ENCODE results near the gene GRIN2D. TPM values are rescaled to one million over a fixed set of nuclear protein-coding genes. Genes with fewer than 3 reads are reported as not detected.
"Not testable (repeated sequence)": the region's sequence is repeated elsewhere in the genome, so short reads cannot be mapped to it uniquely, and the experiment has no call there.

The GRIN2D gene
- total RNA-seq, 1 donor from 2014 or later, result 0.16 TPM

GRCh38 chr19:48362716-48363499, 30.6 kb upstream of the GRIN2D start:
- Mint-ChIP-seq H3K4me1 (ENCODE audit: low read depth) (peaks cover 6% of the 10 kb centered on the region), H3K9me3 (no peaks in the 10 kb centered on the region), H3K36me3 (ENCODE audit: low read depth) (peaks cover 7% of the 10 kb centered on the region), H3K4me3 (peak overlapping the region; percentile 85), H3K27ac (peak overlapping the region; percentile 87), H3K27me3 (ENCODE audit: insufficient read depth) (no peaks in the 10 kb centered on the region)
- intact Hi-C loops (cut with micrococcal nuclease), result loop anchor here (1.0 to 10.0 kb wide), 7 partner anchors 52 to 1279 kb away; partner anchors contain the start of genes GYS1, NAPA, RPL18 and RRAS
- DNase-seq (ENCODE audit: low spot score), result peak; percentile 86

GRCh38 chr19:48363500-48363809, 30.0 kb upstream of the GRIN2D start:
- intact Hi-C loops (cut with micrococcal nuclease), result loop anchor here (1.0 to 10.0 kb wide), 7 partner anchors 52 to 1279 kb away; partner anchors contain the start of genes GYS1, NAPA, RPL18 and RRAS
- H3K27me3 Mint-ChIP-seq (ENCODE audit: insufficient read depth), result no peaks in the 10 kb centered on the region

GRCh38 chr19:48363810-48364597, 29.5 kb upstream of the GRIN2D start, which contains the start of the genes SYNGR4 and TMEM143:
Gene SYNGR4 (plus strand): TSS chr19:48364367. CDS start chr19:48365843, 1,476 bp downstream.
Gene TMEM143 (minus strand): TSS chr19:48363940. CDS start chr19:48363920, 20 bp downstream.
- Mint-ChIP-seq H3K27me3 (ENCODE audit: insufficient read depth) (no peaks in the 10 kb centered on the region), H3K4me1 (ENCODE audit: low read depth) (peaks cover 6% of the 10 kb centered on the region), H3K9me3 (no peaks in the 10 kb centered on the region), H3K36me3 (ENCODE audit: low read depth) (peaks cover 4% of the 10 kb centered on the region), H3K4me3 (peak within 1 kb of the TSS; percentile 85), H3K27ac (peak within 1 kb of the TSS; percentile 87)
- intact Hi-C loops (cut with micrococcal nuclease), result loop anchor here (1.0 to 10.0 kb wide), 17 partner anchors 27 to 1278 kb away; partner anchors contain the start of genes CYTH2, DBP, GRWD1 and GYS1
- peak; percentile 98 for DNase-seq (ENCODE audit: low spot score)

More at GRCh38 chr19:48363500-48363809, 30.0 kb upstream of the GRIN2D start:
- no peaks in the 10 kb centered on the region for H3K9me3 Mint-ChIP-seq
- H3K4me1 Mint-ChIP-seq (ENCODE audit: low read depth), result peaks cover 6% of the 10 kb centered on the region
- H3K4me3 Mint-ChIP-seq, result peak overlapping the region; percentile 85
- H3K36me3 Mint-ChIP-seq (ENCODE audit: low read depth), result peaks cover 5% of the 10 kb centered on the region
- peak overlapping the region; percentile 87 for H3K27ac Mint-ChIP-seq
- no peak for DNase-seq (ENCODE audit: low spot score)

- no peaks in the 10 kb centered on the region for H3K9me3 Mint-ChIP-seq
- DNase-seq (ENCODE audit: low spot score), result no peak
- intact Hi-C loops (cut with micrococcal nuclease), result loop anchor here (1.0 to 10.0 kb wide), 13 partner anchors 27 to 1278 kb away; partner anchors contain the start of genes CYTH2, DBP, GRWD1 and KDELR1
- H3K27ac Mint-ChIP-seq, result peak overlapping the region; percentile 87
- H3K4me3 Mint-ChIP-seq, result peak overlapping the region; percentile 85
- peaks cover 6% of the 10 kb centered on the region for H3K4me1 Mint-ChIP-seq (ENCODE audit: low read depth)
- H3K36me3 Mint-ChIP-seq (ENCODE audit: low read depth), result peaks cover 4% of the 10 kb centered on the region
- no peaks in the 10 kb centered on the region for H3K27me3 Mint-ChIP-seq (ENCODE audit: insufficient read depth)
These were observed 28.7 kb upstream of the GRIN2D start for GRCh38 chr19:48364598-48365348.

GRCh38 chr19:48365602-48366001, 27.9 kb upstream of the GRIN2D start:
- DNase-seq (ENCODE audit: low spot score), result no peak
- H3K36me3 Mint-ChIP-seq (ENCODE audit: low read depth), result peaks cover 4% of the 10 kb centered on the region
- no peaks in the 10 kb centered on the region for H3K9me3 Mint-ChIP-seq
- H3K27me3 Mint-ChIP-seq (ENCODE audit: insufficient read depth), result no peaks in the 10 kb centered on the region
- no peak overlapping the region for H3K4me3 Mint-ChIP-seq
- H3K4me1 Mint-ChIP-seq (ENCODE audit: low read depth), result peaks cover 6% of the 10 kb centered on the region
- intact Hi-C loops (cut with micrococcal nuclease), result loop anchor here (2.0 to 10.0 kb wide), 3 partner anchors 33 to 851 kb away; partner anchors contain the start of genes DBP and NAPA
- H3K27ac Mint-ChIP-seq, result no peak overlapping the region

GRCh38 chr19:48367855-48368254, 25.6 kb upstream of the GRIN2D start:
- Mint-ChIP-seq H3K27me3 (ENCODE audit: insufficient read depth) (no peaks in the 10 kb centered on the region), H3K4me1 (ENCODE audit: low read depth) (peaks cover 2% of the 10 kb centered on the region), H3K4me3 (no peak overlapping the region), H3K36me3 (ENCODE audit: low read depth) (no peaks in the 10 kb centered on the region), H3K9me3 (no peaks in the 10 kb centered on the region), H3K27ac (no peak overlapping the region)
- DNase-seq (ENCODE audit: low spot score), result no peak
- intact Hi-C loops (cut with micrococcal nuclease), result loop anchor here (10.0 kb wide), 1 partner anchor 853 kb away; the partner anchor contains the start of gene NAPA

- no peaks in the 10 kb centered on the region for H3K27me3 Mint-ChIP-seq (ENCODE audit: insufficient read depth)
- no peak overlapping the region for H3K4me3 Mint-ChIP-seq
- no peaks in the 10 kb centered on the region for H3K9me3 Mint-ChIP-seq
- H3K4me1 Mint-ChIP-seq (ENCODE audit: low read depth), result no peaks in the 10 kb centered on the region
- DNase-seq (ENCODE audit: low spot score), result no peak
- H3K27ac Mint-ChIP-seq, result no peak overlapping the region
- H3K36me3 Mint-ChIP-seq (ENCODE audit: low read depth), result no peaks in the 10 kb centered on the region
- intact Hi-C loops (cut with micrococcal nuclease), result loop anchor here (10.0 kb wide), 1 partner anchor 854 kb away; the partner anchor contains the start of gene NAPA
These were observed 24.5 kb upstream of the GRIN2D start for GRCh38 chr19:48368936-48369335.

- Mint-ChIP-seq H3K36me3 (ENCODE audit: low read depth) (no peaks in the 10 kb centered on the region), H3K9me3 (no peaks in the 10 kb centered on the region), H3K4me1 (ENCODE audit: low read depth) (no peaks in the 10 kb centered on the region), H3K4me3 (no peak overlapping the region), H3K27me3 (ENCODE audit: insufficient read depth) (no peaks in the 10 kb centered on the region), H3K27ac (no peak overlapping the region)
- intact Hi-C loops (cut with micrococcal nuclease), result no loop called here
- DNase-seq (ENCODE audit: low spot score), result no peak
These were observed 22.5 kb upstream of the GRIN2D start for GRCh38 chr19:48370955-48371354.

GRCh38 chr19:48371367-48371766, 22.1 kb upstream of the GRIN2D start:
- Mint-ChIP-seq H3K27ac (no peak overlapping the region), H3K27me3 (ENCODE audit: insufficient read depth) (no peaks in the 10 kb centered on the region)

GRCh38 chr19:48371771-48372170, 21.7 kb upstream of the GRIN2D start:
- H3K4me3 Mint-ChIP-seq; H3K27ac Mint-ChIP-seq; H3K27me3 Mint-ChIP-seq (ENCODE audit: insufficient read depth); DNase-seq (ENCODE audit: low spot score); H3K4me1 Mint-ChIP-seq (ENCODE audit: low read depth); H3K36me3 Mint-ChIP-seq (ENCODE audit: low read depth); H3K9me3 Mint-ChIP-seq; intact Hi-C loops (cut with micrococcal nuclease): not testable (repeated sequence)

More at GRCh38 chr19:48371367-48371766, 22.1 kb upstream of the GRIN2D start:
- H3K4me1 Mint-ChIP-seq (ENCODE audit: low read depth), result no peaks in the 10 kb centered on the region
- no peak overlapping the region for H3K4me3 Mint-ChIP-seq
- no peaks in the 10 kb centered on the region for H3K36me3 Mint-ChIP-seq (ENCODE audit: low read depth)
- intact Hi-C loops (cut with micrococcal nuclease), result no loop called here
- DNase-seq (ENCODE audit: low spot score), result no peak
- H3K9me3 Mint-ChIP-seq, result no peaks in the 10 kb centered on the region

- H3K36me3 Mint-ChIP-seq (ENCODE audit: low read depth), result no peaks in the 10 kb centered on the region
- H3K9me3 Mint-ChIP-seq, result no peaks in the 10 kb centered on the region
- DNase-seq (ENCODE audit: low spot score), result no peak
- no peak overlapping the region for H3K4me3 Mint-ChIP-seq
- no peak overlapping the region for H3K27ac Mint-ChIP-seq
- no peaks in the 10 kb centered on the region for H3K4me1 Mint-ChIP-seq (ENCODE audit: low read depth)
- intact Hi-C loops (cut with micrococcal nuclease), result no loop called here
- no peaks in the 10 kb centered on the region for H3K27me3 Mint-ChIP-seq (ENCODE audit: insufficient read depth)
These were observed 20.6 kb upstream of the GRIN2D start for GRCh38 chr19:48372904-48373303.

- H3K4me3 Mint-ChIP-seq, result no peak overlapping the region
- intact Hi-C loops (cut with micrococcal nuclease), result no loop called here
- no peak for DNase-seq (ENCODE audit: low spot score)
- H3K9me3 Mint-ChIP-seq, result no peaks in the 10 kb centered on the region
- H3K4me1 Mint-ChIP-seq (ENCODE audit: low read depth), result no peaks in the 10 kb centered on the region
- no peaks in the 10 kb centered on the region for H3K36me3 Mint-ChIP-seq (ENCODE audit: low read depth)
- no peaks in the 10 kb centered on the region for H3K27me3 Mint-ChIP-seq (ENCODE audit: insufficient read depth)
- H3K27ac Mint-ChIP-seq, result no peak overlapping the region
These were observed 19.9 kb upstream of the GRIN2D start for GRCh38 chr19:48373567-48373966.

All from activated T-helper 1 cell treated with anti-CD3 and anti-CD28 coated beads, Interleukin-12 subunit alpha, Interleukin-12 subunit beta, Interleukin-2, Interleukin-4 antibody, amounts not matched to agents 30 ng/mL and 10 ng/mL and 1 ng/mL, durations not matched to agents 14 hours and 24 hours and 36 hours (primary cell).